NCI-H460 (cell line): ENCODE measurements around the gene TOMM40. TPM values are rescaled to one million over a fixed set of nuclear protein-coding genes. Genes with fewer than 3 reads are reported as not detected.
"Not testable (repeated sequence)": the region's sequence is repeated elsewhere in the genome, so short reads cannot be mapped to it uniquely, and the experiment has no call there.

Source experiments
- DNase-seq: peaks from one replicate; pipeline ENCODE4 v3.0.0-alpha.2; 2016; ENCODE audit warnings: low read depth; ENCODE audit errors: extremely low read depth
- total RNA-seq: library from RNA; depleted of rRNA; stranded (reverse); fragments of >200 nt; shearing (Covaris generic); gene quantifications from 2 replicates; pipeline ENCODE4 v1.2.3, GENCODE V29; 2014; rRNA removed

TOMM40 gene
- total RNA-seq, 1 experiment from 2014 or later = 43.7 TPM

- no peak for DNase-seq
Measured at GRCh38 chr19:44924243-44924725, 33.2 kb downstream of the TOMM40 start.

- no peak for DNase-seq
Measured at GRCh38 chr19:44925114-44925891, 34.2 kb downstream of the TOMM40 start.

- DNase-seq = not testable (repeated sequence)
Measured at GRCh38 chr19:44926245-44927077, 35.4 kb downstream of the TOMM40 start.

- no peak for DNase-seq
Measured at GRCh38 chr19:44927746-44928145, 36.7 kb downstream of the TOMM40 start.

- DNase-seq = no peak
Measured at GRCh38 chr19:44930088-44930487, 39.0 kb downstream of the TOMM40 start.

- DNase-seq = no peak
Measured at GRCh38 chr19:44931541-44931940, 40.5 kb downstream of the TOMM40 start.

GRCh38 chr19:44939668-44940067 is 48.6 kb downstream of the TOMM40 start:
- no peak for DNase-seq

GRCh38 chr19:44942067-44942571 is 51.1 kb downstream of the TOMM40 start, which contains the start of gene APOC4:
Gene APOC4, plus strand, starts transcription at chr19:44942237. Its CDS starts 41 bp downstream, at chr19:44942278.
- DNase-seq = no peak

GRCh38 chr19:44943801-44944249 is 52.8 kb downstream of the TOMM40 start:
- DNase-seq = no peak

GRCh38 chr19:44947041-44947581 is 56.1 kb downstream of the TOMM40 start:
- no peak for DNase-seq

GRCh38 chr19:44948237-44948636 is 57.2 kb downstream of the TOMM40 start:
- no peak for DNase-seq

- no peak for DNase-seq
Measured at GRCh38 chr19:44948763-44949374, 57.8 kb downstream of the TOMM40 start.

GRCh38 chr19:44949550-44949949 is 58.5 kb downstream of the TOMM40 start:
- no peak for DNase-seq

- DNase-seq = peak; percentile 70
Measured at GRCh38 chr19:44951179-44952159, 60.4 kb downstream of the TOMM40 start.

Other genes with a start within 250 kb of the TOMM40 start
- 49.8 and 50.1 TPM in 2 replicates for gene PVR, start 247.3 kb upstream of the TOMM40 start, total RNA-seq
- gene CEACAM19, start 219.8 kb upstream of the TOMM40 start, total RNA-seq = 0.46 and 0.59 TPM in 2 replicates
- gene CEACAM16, start 192.1 kb upstream of the TOMM40 start, total RNA-seq = not detected in 2 replicates
- 12.6 and 16.5 TPM in 2 replicates for gene BCL3, start 142.5 kb upstream of the TOMM40 start, total RNA-seq
- not detected in 2 replicates for gene CBLC, start 113.4 kb upstream of the TOMM40 start, total RNA-seq
- gene BCAM, start 82.2 kb upstream of the TOMM40 start, total RNA-seq = 2.3 and 3.1 TPM in 2 replicates
- 24.3 and 29.4 TPM in 2 replicates for gene NECTIN2, start 45.0 kb upstream of the TOMM40 start, total RNA-seq
- gene APOE, start 14.5 kb downstream of the TOMM40 start, total RNA-seq = 0.84 and 1.2 TPM in 2 replicates
- gene APOC1, start 23.4 kb downstream of the TOMM40 start, total RNA-seq = 6.1 and 9.6 TPM in 2 replicates
- gene APOC4, start 51.0 kb downstream of the TOMM40 start, total RNA-seq = not detected in 2 replicates
- gene APOC2, start 54.8 kb downstream of the TOMM40 start, total RNA-seq = not detected in 2 replicates
- 31.0 and 31.2 TPM in 2 replicates for gene CLPTM1, start 64.1 kb downstream of the TOMM40 start, total RNA-seq
- 10.1 and 12.5 TPM in 2 replicates for gene RELB, start 110.2 kb downstream of the TOMM40 start, total RNA-seq
- gene CLASRP, start 147.8 kb downstream of the TOMM40 start, total RNA-seq = 20.4 and 31.4 TPM in 2 replicates
- gene ZNF296, start 185.2 kb downstream of the TOMM40 start, total RNA-seq = 0.27 and 1.4 TPM in 2 replicates
- 20.2 and 24.5 TPM in 2 replicates for gene GEMIN7, start 188.0 kb downstream of the TOMM40 start, total RNA-seq
- 10.8 and 11.8 TPM in 2 replicates for gene PPP1R37, start 201.9 kb downstream of the TOMM40 start, total RNA-seq